GM23338 (cell line): ENCODE results near the gene VEGFA. TPM values are rescaled to one million over a fixed set of nuclear protein-coding genes. Genes with fewer than 3 reads are reported as not detected.

Source experiments
- ATAC-seq: fragments of 200-7000 bp; cut with Tn5 transposase; 3 replicates; pipeline ENCODE4 v1.9.1; 2020
- DNase-seq: peaks from one replicate; pipeline ENCODE4 v3.0.0-alpha.2; 2015; ENCODE audit warnings: low spot score
- H2AFZ ChIP-seq: fragments of 200-600 bp; sonication (generic); 2 replicates; pipeline ENCODE4 v1.8.0; 2016; ENCODE audit warnings: antibody characterized with exemption, mild to moderate bottlenecking, moderate library complexity
- H3F3A ChIP-seq: fragments of 200-600 bp; sonication (generic); replicated peaks from 2 replicates; pipeline ENCODE4 v1.8.0; 2017; ENCODE audit warnings: antibody characterized with exemption, mixed run types, low read depth
- H3K27ac ChIP-seq: fragments of 200-600 bp; sonication (generic); 2 replicates; pipeline ENCODE4 v1.6.1; 2016; ENCODE audit warnings: low read depth
- H3K27me3 ChIP-seq: fragments of 200-600 bp; sonication (generic); 2 replicates; pipeline ENCODE4 v1.8.0; 2016; ENCODE audit warnings: mild to moderate bottlenecking, mixed run types, moderate library complexity; ENCODE audit not compliant: insufficient read depth
- H3K36me3 ChIP-seq: fragments of 200-600 bp; sonication (generic); 2 replicates; pipeline ENCODE4 v1.8.0; 2016; ENCODE audit warnings: mild to moderate bottlenecking; ENCODE audit not compliant: insufficient read depth
- H3K4me1 ChIP-seq: fragments of 200-600 bp; sonication (generic); 2 replicates; pipeline ENCODE4 v1.8.0; 2016; ENCODE audit warnings: mild to moderate bottlenecking, moderate library complexity; ENCODE audit not compliant: insufficient read depth
- H3K4me2 ChIP-seq: fragments of 200-600 bp; sonication (generic); 2 replicates; pipeline ENCODE4 v1.7.1; 2017; ENCODE audit warnings: mixed run types
- H3K4me3 ChIP-seq: fragments of 200-600 bp; sonication (generic); 2 replicates; pipeline ENCODE4 v1.6.1; 2016; ENCODE audit warnings: mixed run types
- H3K79me2 ChIP-seq: fragments of 200-600 bp; sonication (generic); replicated peaks from 2 replicates; pipeline ENCODE4 v1.8.0; 2017; ENCODE audit warnings: mild to moderate bottlenecking; ENCODE audit not compliant: insufficient read depth
- H3K9me2 ChIP-seq: fragments of 200-600 bp; sonication (generic); 2 replicates; pipeline ENCODE4 v1.8.0; 2017; ENCODE audit not compliant: insufficient read depth
- H4K20me1 ChIP-seq: fragments of 200-600 bp; sonication (generic); replicated peaks from 2 replicates; pipeline ENCODE4 v1.8.0; 2017; ENCODE audit warnings: mild to moderate bottlenecking; ENCODE audit not compliant: insufficient read depth
- H3K27ac Mint-ChIP-seq: 2 replicates; pipeline ENCODE4 v1.8.0; 2020; ENCODE audit warnings: inconsistent platforms, mild to moderate bottlenecking, moderate library complexity, mixed read lengths
- H3K27me3 Mint-ChIP-seq: 3 replicates; pipeline ENCODE4 v1.8.0; 2022; ENCODE audit warnings: low read depth, mild to moderate bottlenecking, moderate library complexity, mixed read lengths, inconsistent platforms; ENCODE audit not compliant: insufficient read depth, poor library complexity
- H3K36me3 Mint-ChIP-seq: 3 replicates; pipeline ENCODE4 v1.8.0; 2021; ENCODE audit warnings: low read depth, mild to moderate bottlenecking, inconsistent platforms, moderate library complexity, mixed read lengths
- H3K4me1 Mint-ChIP-seq: 3 replicates; pipeline ENCODE4 v1.8.0; 2020; ENCODE audit warnings: mild to moderate bottlenecking, inconsistent platforms, mixed read lengths
- H3K4me3 Mint-ChIP-seq: 3 replicates; pipeline ENCODE4 v1.8.0; 2021; ENCODE audit warnings: moderate library complexity, mild to moderate bottlenecking, inconsistent platforms, mixed read lengths
- H3K9me3 Mint-ChIP-seq: 3 replicates; pipeline ENCODE4 v1.8.0; 2020; ENCODE audit warnings: moderate library complexity, mild to moderate bottlenecking, inconsistent platforms, mixed read lengths
- CREB1 ChIP-seq: fragments of 250-450 bp; sonication (Bioruptor Pico); IDR thresholded peaks from 2 replicates; pipeline ENCODE4 v1.5.0; 2020; ENCODE audit warnings: low read depth, mild to moderate bottlenecking, moderate library complexity
- CTCF ChIP-seq, 2 experiments: fragments of 200-600 bp in 1 of 2; sonication (generic) in 1 of 2; conservative IDR thresholded peaks; 2 replicates each; pipeline versions ENCODE4 v1.5.1 to v1.6.1; 2016 to 2017; ENCODE audit warnings: antibody characterized with exemption in 2 of 2, low read depth in 2 of 2, mild to moderate bottlenecking in 2 of 2, moderate library complexity in 1 of 2
- ETS1 ChIP-seq: IDR thresholded peaks from 2 replicates; pipeline ENCODE4 v1.6.1; 2016; ENCODE audit warnings: antibody characterized with exemption
- EZH2 ChIP-seq: fragments of 200-600 bp; sonication (generic); IDR thresholded peaks from one replicate; pipeline ENCODE4 v1.8.0; 2017; ENCODE audit warnings: antibody characterized with exemption, mild to moderate bottlenecking, low read depth; ENCODE audit not compliant: unreplicated experiment
- EZH2phosphoT487 ChIP-seq: fragments of 200-600 bp; sonication (generic); IDR thresholded peaks from one replicate; pipeline ENCODE4 v1.8.1; 2018; ENCODE audit warnings: antibody characterized with exemption; ENCODE audit not compliant: unreplicated experiment
- JUNB ChIP-seq: IDR thresholded peaks from one replicate; pipeline ENCODE4 v1.6.1; 2016; ENCODE audit warnings: antibody characterized with exemption; ENCODE audit not compliant: unreplicated experiment
- POLR2AphosphoS5 ChIP-seq: IDR thresholded peaks from 2 replicates; pipeline ENCODE4 v1.6.1; 2016; ENCODE audit warnings: antibody characterized with exemption, low read depth
- REST ChIP-seq: IDR thresholded peaks from one replicate; pipeline ENCODE4 v1.6.1; 2018; ENCODE audit warnings: antibody characterized with exemption; ENCODE audit not compliant: unreplicated experiment
- STAT1 ChIP-seq: IDR thresholded peaks from one replicate; pipeline ENCODE4 v1.6.1; 2016; ENCODE audit warnings: antibody characterized with exemption; ENCODE audit not compliant: unreplicated experiment
- ZNF114 ChIP-seq: fragments of 250-450 bp; sonication (Bioruptor Pico); IDR thresholded peaks from 2 replicates; pipeline ENCODE4 v1.5.0; 2020; ENCODE audit warnings: mild to moderate bottlenecking, moderate library complexity
- ZNF331 ChIP-seq: fragments of 250-450 bp; sonication (Bioruptor Pico); IDR thresholded peaks from 2 replicates; pipeline ENCODE4 v1.5.0; 2020; ENCODE audit warnings: low read depth, mild to moderate bottlenecking, moderate library complexity
- ZNF462 ChIP-seq: fragments of 250-450 bp; sonication (Bioruptor Pico); IDR thresholded peaks from 2 replicates; pipeline ENCODE4 v1.5.0; 2020; ENCODE audit warnings: mild to moderate bottlenecking, moderate library complexity
- polyA plus RNA-seq: library from polyadenylated mRNA; unstranded; fragments of >200 nt; fragmentation: Nextera tagmentation; extraction: Ambion mirVana; gene quantifications from 2 replicates; pipeline ENCODE4 v1.2.1, GENCODE V29; 2016
- total RNA-seq: library from RNA; depleted of rRNA; stranded (reverse); fragments of >200 nt; shearing (Covaris generic); gene quantifications from 2 replicates; pipeline ENCODE4 v1.2.3, GENCODE V29; 2014

The VEGFA gene
- total and polyA plus RNA-seq, 2 experiments from 2014 or later = 10.9 to 61.1 TPM

- no peak overlapping the region for H3K27ac Mint-ChIP-seq
Measured at GRCh38 chr6:43821101-43821886, 51.3 kb downstream of the VEGFA start.

More at GRCh38 chr6:43821101-43821886, 51.3 kb downstream of the VEGFA start:
- no peak for ATAC-seq
- H3K27me3 Mint-ChIP-seq = peaks cover 7% of the 10 kb centered on the region
- DNase-seq = no peak
- no peaks in the 10 kb centered on the region for H3F3A ChIP-seq
- no peak overlapping the region for H2AFZ ChIP-seq
- H3K27ac ChIP-seq = no peak overlapping the region
- no peak overlapping the region for H3K4me2 ChIP-seq
- no peaks in the 10 kb centered on the region for H3K9me2 ChIP-seq
- peaks cover 9% of the 10 kb centered on the region for H3K4me1 Mint-ChIP-seq
- no peaks in the 10 kb centered on the region for H3K79me2 ChIP-seq
- no peaks in the 10 kb centered on the region for H3K27me3 ChIP-seq
- H3K36me3 Mint-ChIP-seq = no peaks in the 10 kb centered on the region
- H4K20me1 ChIP-seq = no peaks in the 10 kb centered on the region
- TF ChIP-seq ZNF114 (CRISPR knock-in tag) (no peak), ZNF331 (CRISPR knock-in tag) (no peak), CREB1 (CRISPR knock-in tag) (no peak), CTCF (conservative IDR thresholded peaks at IDR 0.05; ENCODE audit: low read depth in 2 of 2) (no peak), EZH2phosphoT487 (no peak), ZNF462 (CRISPR knock-in tag) (no peak), STAT1 (no peak), EZH2 (no peak), REST (no peak), POLR2AphosphoS5 (no peak), ETS1 (no peak), JUNB (no peak)
- no peak overlapping the region for H3K4me3 ChIP-seq
- no peaks in the 10 kb centered on the region for H3K36me3 ChIP-seq
- H3K4me1 ChIP-seq = no peaks in the 10 kb centered on the region
- H3K4me3 Mint-ChIP-seq = no peak overlapping the region
- H3K9me3 Mint-ChIP-seq = no peaks in the 10 kb centered on the region
